ENCODE data around the gene OPRL1.
A peak's percentile ranks its signal among the peaks of the same experiment; 100 is the strongest.
"Not testable (repeated sequence)": the region's sequence is repeated elsewhere in the genome, so short reads cannot be mapped to it uniquely, and the experiment has no call there.

The OPRL1 gene

DNA sequence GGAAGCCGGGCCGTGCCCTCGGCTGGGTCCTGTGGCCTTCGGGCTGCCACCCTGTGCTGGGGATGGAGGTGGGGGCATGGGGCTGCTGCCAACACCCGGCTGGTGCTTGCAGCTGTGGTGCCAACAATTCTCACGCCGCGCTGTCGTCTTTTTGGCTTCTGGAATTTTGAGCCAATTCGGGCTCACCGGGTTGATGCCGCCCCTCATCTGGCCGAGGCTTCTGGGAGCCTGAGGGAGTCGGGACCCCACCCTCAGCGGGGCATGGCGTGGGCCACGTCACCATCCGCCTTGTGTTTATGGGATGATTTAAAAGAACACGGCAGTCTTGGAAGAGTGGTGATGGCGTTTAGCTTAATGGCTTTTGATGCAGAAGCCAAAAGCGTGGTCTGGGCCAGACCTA lies 36.1 kb downstream of the OPRL1 start:
- Mint-ChIP-seq H3K4me3 (no peak overlapping the region), H3K4me1 (peaks cover 10% of the 10 kb centered on the region), H3K36me3 (peaks cover 8% of the 10 kb centered on the region), H3K27ac (no peak overlapping the region), H3K9me3 (no peaks in the 10 kb centered on the region)
- ATAC-seq (no peak), DNase-seq (ENCODE audit: low spot score in 2 of 2) (peak in 1 of 2 donors; percentile 42)

- peak in 1 of 2 donors; percentile 41 for DNase-seq (ENCODE audit: low spot score in 2 of 2)
- Mint-ChIP-seq H3K4me3 (no peak overlapping the region), H3K4me1 (peaks cover 10% of the 10 kb centered on the region)
Observed at GRCh38 chr20:64116541-64117431, 36.9 kb downstream of the OPRL1 start.

GRCh38 chr20:64117432-64117777 lies 37.5 kb downstream of the OPRL1 start:
- not testable (repeated sequence) for DNase-seq (ENCODE audit: low spot score in 2 of 2); H3K36me3 Mint-ChIP-seq; H3K27ac Mint-ChIP-seq; ATAC-seq; H3K4me3 Mint-ChIP-seq; H3K9me3 Mint-ChIP-seq
- H3K4me1 Mint-ChIP-seq: peaks cover 10% of the 10 kb centered on the region

More at GRCh38 chr20:64116541-64117431, 36.9 kb downstream of the OPRL1 start:
- H3K9me3 Mint-ChIP-seq: no peaks in the 10 kb centered on the region
- no peak overlapping the region for H3K27ac Mint-ChIP-seq
- ATAC-seq: no peak
- peaks cover 8% of the 10 kb centered on the region for H3K36me3 Mint-ChIP-seq

GRCh38 chr20:64119301-64119680 lies 39.4 kb downstream of the OPRL1 start:
- DNase-seq (ENCODE audit: low spot score in 2 of 2) (peak in 1 of 2 donors; percentile 47), ATAC-seq (no peak)
- Mint-ChIP-seq H3K4me1 (peaks cover 10% of the 10 kb centered on the region), H3K27ac (no peak overlapping the region), H3K36me3 (peaks cover 8% of the 10 kb centered on the region), H3K9me3 (no peaks in the 10 kb centered on the region), H3K4me3 (no peak overlapping the region)

- peak; percentile 35 for ATAC-seq
Observed at GRCh38 chr20:64119681-64120341, 39.9 kb downstream of the OPRL1 start.

DNA sequence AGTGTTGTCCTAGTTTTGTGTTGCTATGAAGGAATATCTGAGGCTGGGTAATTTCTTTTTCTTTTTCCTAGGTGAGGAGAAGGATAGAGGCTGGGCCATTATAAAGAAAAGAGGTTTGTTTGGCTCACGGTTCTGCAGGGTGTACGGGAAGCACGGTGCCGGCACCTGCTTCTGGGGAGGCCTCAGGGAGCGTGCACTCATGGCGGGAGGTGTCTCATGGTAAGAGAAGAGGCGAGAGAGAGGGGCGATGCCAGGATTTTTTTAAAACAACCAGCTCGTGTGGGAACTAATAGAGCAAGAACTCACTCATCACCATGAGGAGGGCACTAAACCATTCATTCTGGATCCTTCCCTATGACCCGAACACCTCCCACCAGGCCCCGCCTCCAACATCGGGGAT lies 41.7 kb downstream of the OPRL1 start:
- Mint-ChIP-seq H3K4me1 (peaks cover 10% of the 10 kb centered on the region), H3K27ac (no peak overlapping the region), H3K9me3 (no peaks in the 10 kb centered on the region), H3K4me3 (no peak overlapping the region), H3K36me3 (peaks cover 8% of the 10 kb centered on the region)
- ATAC-seq (no peak), DNase-seq (ENCODE audit: low spot score in 2 of 2) (no peak)

More at GRCh38 chr20:64119681-64120341, 39.9 kb downstream of the OPRL1 start:
- H3K27ac Mint-ChIP-seq: peak overlapping the region; percentile 89
- peaks cover 10% of the 10 kb centered on the region for H3K4me1 Mint-ChIP-seq
- H3K4me3 Mint-ChIP-seq: peak overlapping the region; percentile 65
- DNase-seq (ENCODE audit: low spot score in 2 of 2): no peak
- H3K9me3 Mint-ChIP-seq: no peaks in the 10 kb centered on the region
- peaks cover 8% of the 10 kb centered on the region for H3K36me3 Mint-ChIP-seq

DNA sequence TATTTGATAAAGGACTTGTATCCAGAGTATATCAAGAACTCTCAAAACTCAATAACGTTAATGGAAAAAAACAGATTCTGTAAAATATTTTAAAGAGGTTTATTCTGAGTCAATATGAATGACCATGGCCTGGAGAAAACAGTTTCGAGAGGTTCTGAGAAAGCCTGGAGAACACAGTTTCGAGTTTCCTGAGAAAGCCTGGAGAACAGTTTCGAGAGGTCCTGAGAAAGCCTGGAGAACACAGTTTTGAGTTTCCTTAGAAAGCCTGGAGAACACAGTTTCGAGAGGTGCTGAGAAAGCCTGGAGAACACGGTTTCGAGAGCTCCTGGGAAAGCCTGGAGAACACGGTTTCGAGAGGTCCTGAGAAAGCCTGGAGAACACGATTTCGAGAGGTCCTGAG lies 43.0 kb downstream of the OPRL1 start:
- not testable (repeated sequence) for ATAC-seq; H3K36me3 Mint-ChIP-seq; H3K9me3 Mint-ChIP-seq; H3K27ac Mint-ChIP-seq; DNase-seq (ENCODE audit: low spot score in 2 of 2); H3K4me3 Mint-ChIP-seq
- peaks cover 10% of the 10 kb centered on the region for H3K4me1 Mint-ChIP-seq

GRCh38 chr20:64123517-64123916 lies 43.6 kb downstream of the OPRL1 start:
- not testable (repeated sequence) for H3K4me3 Mint-ChIP-seq; H3K27ac Mint-ChIP-seq; DNase-seq (ENCODE audit: low spot score in 2 of 2); H3K36me3 Mint-ChIP-seq; H3K9me3 Mint-ChIP-seq; ATAC-seq
- H3K4me1 Mint-ChIP-seq: peaks cover 10% of the 10 kb centered on the region

- Mint-ChIP-seq H3K4me1 (no peaks in the 10 kb centered on the region), H3K4me3 (no peak overlapping the region), H3K36me3 (no peaks in the 10 kb centered on the region), H3K9me3 (no peaks in the 10 kb centered on the region), H3K27ac (no peak overlapping the region)
- ATAC-seq (no peak), DNase-seq (ENCODE audit: low spot score in 2 of 2) (no peak)
Observed at GRCh38 chr20:64129146-64129782, 49.4 kb downstream of the OPRL1 start.

- H3K27ac Mint-ChIP-seq: no peak overlapping the region
- H3K9me3 Mint-ChIP-seq: no peaks in the 10 kb centered on the region
- ATAC-seq (no peak), DNase-seq (ENCODE audit: low spot score in 2 of 2) (no peak)
- no peaks in the 10 kb centered on the region for H3K36me3 Mint-ChIP-seq
- no peak overlapping the region for H3K4me3 Mint-ChIP-seq
- H3K4me1 Mint-ChIP-seq: no peaks in the 10 kb centered on the region
Observed at GRCh38 chr20:64130271-64130670, 50.4 kb downstream of the OPRL1 start.

DNA sequence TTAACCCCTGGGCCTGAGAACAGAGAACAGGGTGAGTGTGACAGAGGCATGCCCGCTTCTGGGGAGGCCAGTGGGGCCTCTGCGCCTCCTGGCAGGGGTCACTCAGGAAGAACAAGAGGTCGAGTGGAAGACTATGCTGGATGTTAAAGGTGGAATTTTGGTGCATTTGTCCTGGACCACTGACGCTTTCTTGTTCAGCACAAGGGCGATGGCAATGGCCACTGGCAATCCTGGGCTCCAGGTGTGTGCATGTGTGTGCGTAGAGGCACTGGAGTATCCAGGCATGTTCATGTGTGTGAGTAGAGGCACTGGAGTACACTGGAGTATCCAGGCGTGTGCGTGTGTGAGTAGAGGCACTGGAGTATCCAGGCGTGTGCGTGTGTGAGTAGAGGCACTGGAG lies 51.0 kb downstream of the OPRL1 start:
- no peaks in the 10 kb centered on the region for H3K36me3 Mint-ChIP-seq

DNA sequence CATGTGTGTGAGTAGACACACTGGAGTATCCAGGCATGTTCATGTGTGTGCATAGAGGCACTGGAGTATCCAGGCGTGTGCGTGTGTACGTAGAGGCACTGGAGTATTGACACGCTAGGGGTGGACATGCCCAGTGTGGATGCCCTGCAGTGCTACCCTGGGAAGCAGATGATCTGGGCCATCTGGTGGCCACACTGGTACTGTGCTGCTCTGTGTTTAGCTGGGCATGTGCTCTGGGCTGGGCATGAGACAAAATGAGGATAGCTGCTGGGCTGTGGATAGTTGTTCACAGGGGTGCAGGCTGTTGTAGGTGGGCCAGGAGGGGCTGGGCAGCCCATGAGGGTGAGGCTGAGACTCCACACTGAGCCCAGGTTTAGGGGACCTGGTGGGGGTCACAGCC lies 51.5 kb downstream of the OPRL1 start:
- peak; percentile 81 for ATAC-seq
- Mint-ChIP-seq H3K36me3 (no peaks in the 10 kb centered on the region), H3K4me1 (no peaks in the 10 kb centered on the region), H3K27ac (no peak overlapping the region), H3K9me3 (no peaks in the 10 kb centered on the region), H3K4me3 (no peak overlapping the region)
- DNase-seq (ENCODE audit: low spot score in 2 of 2): no peak

More for the DNA sequence above, 51.0 kb downstream of the OPRL1 start:
- no peaks in the 10 kb centered on the region for H3K4me1 Mint-ChIP-seq
- H3K4me3 Mint-ChIP-seq: no peak overlapping the region
- ATAC-seq: no peak
- no peak overlapping the region for H3K27ac Mint-ChIP-seq
- no peak for DNase-seq (ENCODE audit: low spot score in 2 of 2)
- H3K9me3 Mint-ChIP-seq: no peaks in the 10 kb centered on the region

- Mint-ChIP-seq H3K36me3 (no peaks in the 10 kb centered on the region), H3K4me1 (no peaks in the 10 kb centered on the region), H3K27ac (no peak overlapping the region), H3K9me3 (no peaks in the 10 kb centered on the region), H3K4me3 (no peak overlapping the region)
- ATAC-seq (peak; percentile 28), DNase-seq (ENCODE audit: low spot score in 2 of 2) (no peak)
Observed at GRCh38 chr20:64133951-64134407, 54.1 kb downstream of the OPRL1 start.

DNA sequence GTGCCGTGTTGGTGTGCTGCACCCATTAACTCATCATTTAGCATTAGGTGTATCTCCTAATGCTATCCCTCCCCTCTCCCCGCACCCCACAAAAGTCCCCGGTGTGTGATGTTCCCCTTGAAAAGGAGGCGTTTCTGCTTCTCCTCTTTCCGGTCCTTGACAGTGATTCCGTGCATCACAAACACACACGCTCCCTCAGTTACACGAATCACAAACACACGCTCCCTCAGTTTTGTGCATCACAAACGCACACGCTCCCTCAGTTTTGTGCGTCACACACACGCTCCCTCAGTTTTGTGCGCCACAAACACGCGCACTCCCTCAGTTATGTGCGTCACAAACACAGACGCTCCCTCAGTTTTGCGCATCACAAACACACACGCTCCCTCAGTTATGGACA lies 54.9 kb downstream of the OPRL1 start:
- ATAC-seq, H3K36me3 Mint-ChIP-seq: not testable (repeated sequence)

GRCh38 chr20:64136004-64136710 lies 56.3 kb downstream of the OPRL1 start:
- no peak for ATAC-seq
- Mint-ChIP-seq H3K36me3 (no peaks in the 10 kb centered on the region), H3K27ac (no peak overlapping the region), H3K4me3 (no peak overlapping the region), H3K9me3 (no peaks in the 10 kb centered on the region), H3K4me1 (no peaks in the 10 kb centered on the region)
- DNase-seq (ENCODE audit: low spot score in 2 of 2): no peak

More for the DNA sequence above, 54.9 kb downstream of the OPRL1 start:
- H3K27ac Mint-ChIP-seq; H3K4me1 Mint-ChIP-seq; H3K4me3 Mint-ChIP-seq; H3K9me3 Mint-ChIP-seq; DNase-seq (ENCODE audit: low spot score in 2 of 2): not testable (repeated sequence)
